Endodermal cell (in vitro differentiated cells): ENCODE measurements around the gene NEDD4L. TPM values are rescaled to one million over a fixed set of nuclear protein-coding genes. Genes with fewer than 3 reads are reported as not detected.
A peak's percentile ranks its signal among the peaks of the same experiment; 100 is the strongest.

Experiments
- DNase-seq: peaks from one replicate; pipeline ENCODE4 v3.0.0-alpha.2; 2017
- H3K27ac ChIP-seq: 2 replicates; pipeline ENCODE4 v1.5.1; 2013; ENCODE audit warnings: mild to moderate bottlenecking, low read depth, low read length, moderate library complexity
- H3K27me3 ChIP-seq: 2 replicates; pipeline ENCODE4 v1.6.1; 2013; ENCODE audit warnings: mild to moderate bottlenecking, low read length, moderate library complexity; ENCODE audit not compliant: insufficient read depth, control insufficient read depth, poor library complexity, severe bottlenecking
- H3K36me3 ChIP-seq: 2 replicates; pipeline ENCODE4 v1.7.0; 2013; ENCODE audit warnings: mild to moderate bottlenecking, low read length, moderate library complexity; ENCODE audit not compliant: control insufficient read depth, insufficient read depth
- H3K4me1 ChIP-seq: one replicate; pipeline ENCODE4 v1.7.0; 2013; ENCODE audit warnings: low read length; ENCODE audit not compliant: control insufficient read depth, insufficient read depth
- H3K4me3 ChIP-seq: 2 replicates; pipeline ENCODE4 v1.5.1; 2013; ENCODE audit warnings: mild to moderate bottlenecking, low read length, moderate library complexity
- H3K9ac ChIP-seq: 2 replicates; pipeline ENCODE4 v1.6.1; 2013; ENCODE audit warnings: mild to moderate bottlenecking, low read length, moderate library complexity; ENCODE audit not compliant: poor library complexity, severe bottlenecking; ENCODE audit errors: extremely low read depth
- H3K9me3 ChIP-seq: 2 replicates; pipeline ENCODE4 v1.6.1; 2013; ENCODE audit warnings: mild to moderate bottlenecking, low read length, moderate library complexity; ENCODE audit not compliant: control insufficient read depth
- H3K27ac Mint-ChIP-seq: 2 replicates; pipeline ENCODE4 v1.8.0; 2020; ENCODE audit warnings: mixed read lengths
- H3K27me3 Mint-ChIP-seq: 2 replicates; pipeline ENCODE4 v1.8.0; 2021; ENCODE audit warnings: mild to moderate bottlenecking, mixed read lengths; ENCODE audit not compliant: insufficient read depth
- H3K36me3 Mint-ChIP-seq: 2 replicates; pipeline ENCODE4 v1.8.0; 2020; ENCODE audit warnings: low read depth, mixed read lengths
- H3K4me1 Mint-ChIP-seq: 2 replicates; pipeline ENCODE4 v1.8.0; 2020; ENCODE audit warnings: mixed read lengths
- H3K4me3 Mint-ChIP-seq: 2 replicates; pipeline ENCODE4 v1.8.0; 2020; ENCODE audit warnings: mild to moderate bottlenecking, moderate library complexity, mixed read lengths
- H3K9me3 Mint-ChIP-seq: 2 replicates; pipeline ENCODE4 v1.8.0; 2020; ENCODE audit warnings: mild to moderate bottlenecking, mixed read lengths
- CTCF ChIP-seq: fragments of 200-600 bp; sonication (generic); conservative IDR thresholded peaks from 2 replicates; pipeline ENCODE4 v1.5.0; 2021; ENCODE audit warnings: antibody characterized with exemption, mild to moderate bottlenecking
- WGBS, 2 experiments: methylation state at CpG; one replicate each; pipeline versions ENCODE4 v1.1.5 to v1.1.7; 2013; ENCODE audit warnings: missing lambda C conversion rate in 2 of 2, mixed read lengths in 1 of 2; ENCODE audit not compliant: insufficient coverage in 1 of 2, insufficient read length in 1 of 2; 5-methylcytosine and 5-hydroxymethylcytosine counted together
- total RNA-seq, 2 donors: library from RNA; stranded (reverse); fragmentation: NEBNext Ultra II Directional in 1 of 2; extraction: Animal tissue kit (Norgen Biotek cat#: 25700) in 1 of 2; gene quantifications; 2 replicates in 1 of 2; 3 replicates in 1 of 2; pipeline ENCODE4 v1.2.1, GENCODE V29; 2021

The NEDD4L gene
- total RNA-seq, 2 donors from 2014 or later = 70.5 to 75.3 TPM

- H3K4me3 Mint-ChIP-seq = no peak overlapping the region
- no peak for TF ChIP-seq CTCF
- 96 to 100% methylated on average over 4 to 7 of the region's 7 CpGs for WGBS, 2 experiments
These were observed 228.9 kb downstream of the NEDD4L start for GRCh38 chr18:58272779-58273435.

GRCh38 chr18:58275176-58275575 lies 231.2 kb downstream of the NEDD4L start:
- no peak for TF ChIP-seq CTCF
- Histone ChIP-seq H3K27me3 (no peaks in the 10 kb centered on the region), H3K4me1 (no peaks in the 10 kb centered on the region), H3K4me3 (no peak overlapping the region), H3K9me3 (no peaks in the 10 kb centered on the region), H3K9ac (no peak overlapping the region), H3K36me3 (no peaks in the 10 kb centered on the region), H3K27ac (no peak overlapping the region)
- H3K4me3 Mint-ChIP-seq = no peak overlapping the region
- peaks cover 12% of the 10 kb centered on the region for H3K4me1 Mint-ChIP-seq
- no peak for DNase-seq
- no peaks in the 10 kb centered on the region for H3K9me3 Mint-ChIP-seq
- H3K27ac Mint-ChIP-seq = no peak overlapping the region
- no peaks in the 10 kb centered on the region for H3K27me3 Mint-ChIP-seq
- WGBS, 2 experiments = no CpG with 5 or more reads among the region's 1 CpG
- H3K36me3 Mint-ChIP-seq = no peaks in the 10 kb centered on the region

More at GRCh38 chr18:58272779-58273435, 228.9 kb downstream of the NEDD4L start:
- Histone ChIP-seq H3K27me3 (no peaks in the 10 kb centered on the region), H3K36me3 (no peaks in the 10 kb centered on the region), H3K27ac (no peak overlapping the region), H3K4me3 (no peak overlapping the region), H3K9me3 (no peaks in the 10 kb centered on the region), H3K4me1 (no peaks in the 10 kb centered on the region), H3K9ac (no peak overlapping the region)
- Mint-ChIP-seq H3K27me3 (no peaks in the 10 kb centered on the region), H3K4me1 (peaks cover 12% of the 10 kb centered on the region), H3K9me3 (no peaks in the 10 kb centered on the region), H3K36me3 (no peaks in the 10 kb centered on the region), H3K27ac (no peak overlapping the region)
- DNase-seq = peak; percentile 49

- peaks cover 6% of the 10 kb centered on the region for H3K9me3 Mint-ChIP-seq
- H3K27me3 ChIP-seq = no peaks in the 10 kb centered on the region
- no peaks in the 10 kb centered on the region for H3K36me3 ChIP-seq
- H3K4me3 ChIP-seq = no peak overlapping the region
- no peak for TF ChIP-seq CTCF
- H3K4me1 Mint-ChIP-seq = peaks cover 6% of the 10 kb centered on the region
- H3K27ac Mint-ChIP-seq = no peak overlapping the region
- DNase-seq = no peak
- no peaks in the 10 kb centered on the region for H3K27me3 Mint-ChIP-seq
- H3K9me3 ChIP-seq = peaks cover 1% of the 10 kb centered on the region
- no peak overlapping the region for H3K9ac ChIP-seq
- H3K36me3 Mint-ChIP-seq = peaks cover 6% of the 10 kb centered on the region
- no peak overlapping the region for H3K27ac ChIP-seq
- no peaks in the 10 kb centered on the region for H3K4me1 ChIP-seq
- 92 to 93% methylated on average over 2 to 9 of the region's 10 CpGs for WGBS, 2 experiments
- H3K4me3 Mint-ChIP-seq = no peak overlapping the region
These were observed 233.0 kb downstream of the NEDD4L start for GRCh38 chr18:58276789-58277739.
